ENCODE data around the gene VAV2. TPM values are rescaled to one million over a fixed set of nuclear protein-coding genes. Genes with fewer than 3 reads are reported as not detected.
A peak's percentile ranks its signal among the peaks of the same experiment; 100 is the strongest.

The VAV2 gene
- total RNA-seq, 1 donor from 2014 or later: 12.7 TPM

GRCh38 chr9:133948561-133949485, 43.3 kb downstream of the VAV2 start:
- no peak overlapping the region for H3K4me3 ChIP-seq
- H3K36me3 ChIP-seq: peaks cover 0 to 8% of the 10 kb centered on the region in 2 donors
- H3K4me1 ChIP-seq: no peaks in the 10 kb centered on the region
- no peaks in the 10 kb centered on the region for H3K9me3 ChIP-seq
- H3K27ac ChIP-seq: no peak overlapping the region
- no peaks in the 10 kb centered on the region for H3K27me3 ChIP-seq
- no peak for TF ChIP-seq CTCF (IDR thresholded peaks at IDR 0.05)
- DNase-seq (ENCODE audit: low spot score in 2 of 2): no peak
- intact Hi-C loops (cut with DNase I): no loop called here

- Histone ChIP-seq H3K27ac (no peak overlapping the region), H3K36me3 (peaks cover 0 to 8% of the 10 kb centered on the region in 2 donors), H3K4me1 (no peaks in the 10 kb centered on the region), H3K9me3 (no peaks in the 10 kb centered on the region), H3K27me3 (no peaks in the 10 kb centered on the region), H3K4me3 (no peak overlapping the region)
- TF ChIP-seq CTCF (IDR thresholded peaks at IDR 0.05): no peak
- no peak for DNase-seq (ENCODE audit: low spot score in 2 of 2)
- intact Hi-C loops (cut with DNase I): no loop called here
These were observed 44.0 kb downstream of the VAV2 start for GRCh38 chr9:133948131-133948530.

GRCh38 chr9:133946840-133947486, 45.2 kb downstream of the VAV2 start:
- no peak overlapping the region for H3K4me3 ChIP-seq
- DNase-seq (ENCODE audit: low spot score in 2 of 2): no peak
- no peaks in the 10 kb centered on the region for H3K4me1 ChIP-seq
- H3K36me3 ChIP-seq: peaks cover 0 to 8% of the 10 kb centered on the region in 2 donors
- H3K9me3 ChIP-seq: no peaks in the 10 kb centered on the region
- H3K27me3 ChIP-seq: no peaks in the 10 kb centered on the region
- no peak for TF ChIP-seq CTCF (IDR thresholded peaks at IDR 0.05)
- no peak overlapping the region for H3K27ac ChIP-seq
- intact Hi-C loops (cut with DNase I): no loop called here

- H3K27me3 ChIP-seq: no peaks in the 10 kb centered on the region
- no peak overlapping the region for H3K27ac ChIP-seq
- H3K9me3 ChIP-seq: no peaks in the 10 kb centered on the region
- no peaks in the 10 kb centered on the region for H3K4me1 ChIP-seq
- no peak for DNase-seq (ENCODE audit: low spot score in 2 of 2)
- intact Hi-C loops (cut with DNase I): no loop called here
- peaks cover 0 to 8% of the 10 kb centered on the region in 2 donors for H3K36me3 ChIP-seq
- TF ChIP-seq CTCF (IDR thresholded peaks at IDR 0.05): no peak
- no peak overlapping the region for H3K4me3 ChIP-seq
These were observed 46.0 kb downstream of the VAV2 start for GRCh38 chr9:133945977-133946753.

- intact Hi-C loops (cut with DNase I): no loop called here
- no peaks in the 10 kb centered on the region for H3K27me3 ChIP-seq
- H3K4me3 ChIP-seq: no peak overlapping the region
- DNase-seq (ENCODE audit: low spot score in 2 of 2): no peak
- peak overlapping the region in 1 of 2 donors; percentile 11 for H3K27ac ChIP-seq
- TF ChIP-seq CTCF (IDR thresholded peaks at IDR 0.05): no peak
- no peaks in the 10 kb centered on the region for H3K4me1 ChIP-seq
- no peaks in the 10 kb centered on the region for H3K9me3 ChIP-seq
- H3K36me3 ChIP-seq: peaks cover 0 to 8% of the 10 kb centered on the region in 2 donors
These were observed 46.7 kb downstream of the VAV2 start for GRCh38 chr9:133945314-133945975.
